ENCODE data around the gene MAP2K4.

MAP2K4 gene

DNA sequence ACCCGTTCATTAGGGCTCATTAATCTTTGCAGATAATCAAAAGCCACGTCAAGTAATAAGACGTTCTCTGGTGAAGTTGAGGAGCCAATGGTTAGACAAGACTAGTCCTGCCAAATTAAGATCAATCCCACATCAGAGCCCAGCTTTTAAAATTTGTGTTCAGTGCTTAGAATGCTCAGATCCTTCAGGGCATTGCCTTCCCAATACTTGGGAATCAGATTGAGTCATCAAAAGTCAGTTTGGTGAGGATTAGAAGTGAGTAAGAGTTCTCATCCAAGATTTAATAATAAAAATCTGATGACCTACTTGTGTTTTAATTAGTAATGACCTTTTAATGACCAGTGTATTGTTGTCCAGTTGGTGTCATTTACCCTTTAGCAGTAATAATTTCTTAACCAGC, 19.8 kb downstream of the MAP2K4 start:
- no peak for DNase-seq (ENCODE audit: low read depth)

GRCh38 chr17:12041312-12041711, 20.6 kb downstream of the MAP2K4 start:
- no peak for DNase-seq (ENCODE audit: low read depth)

DNA sequence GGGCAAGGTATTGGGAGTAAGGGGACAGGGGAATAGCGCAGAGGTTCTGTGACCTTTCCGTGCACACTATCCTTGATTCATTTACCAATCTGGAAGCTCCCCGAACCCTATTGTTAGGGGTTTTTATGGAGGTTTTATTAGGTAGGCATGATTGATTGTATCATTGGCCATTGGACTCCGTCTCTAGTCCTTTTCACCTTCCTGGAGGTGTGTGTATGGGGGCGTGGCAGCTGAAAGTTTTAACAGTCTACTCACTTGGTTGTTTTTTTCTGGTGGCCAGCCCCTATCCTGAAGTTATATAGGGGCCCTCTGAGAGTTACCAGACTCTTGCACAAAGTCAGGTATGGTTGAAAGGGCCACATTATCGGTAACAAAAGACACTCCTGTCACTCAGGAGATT, 23.0 kb downstream of the MAP2K4 start:
- DNase-seq (ENCODE audit: low read depth), result no peak

DNA sequence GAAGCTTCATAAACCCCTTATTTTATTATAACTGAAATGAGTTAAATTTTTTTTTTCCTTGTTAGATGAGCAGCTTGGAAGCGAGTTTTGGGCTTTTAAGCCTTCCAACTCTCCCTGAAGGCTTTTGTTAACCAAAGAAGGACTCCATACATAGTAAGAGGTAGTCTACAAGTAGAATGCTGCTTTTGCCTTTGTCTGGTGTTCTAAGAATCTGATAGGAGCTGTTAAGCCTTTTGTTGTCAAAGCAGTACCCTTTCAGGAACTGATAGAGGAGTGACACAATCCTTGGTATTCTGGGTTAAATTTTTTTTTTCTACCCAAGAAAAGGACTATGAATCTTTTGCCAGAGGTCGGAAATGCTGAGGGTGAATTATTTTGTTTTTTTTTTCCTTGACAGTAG, 26.1 kb downstream of the MAP2K4 start:
- no peak for DNase-seq (ENCODE audit: low read depth)

- DNase-seq (ENCODE audit: low read depth), result no peak
These were observed 27.2 kb downstream of the MAP2K4 start for GRCh38 chr17:12047681-12048376.

- no peak for DNase-seq (ENCODE audit: low read depth)
These were observed 28.3 kb downstream of the MAP2K4 start for GRCh38 chr17:12048843-12049473.

DNA sequence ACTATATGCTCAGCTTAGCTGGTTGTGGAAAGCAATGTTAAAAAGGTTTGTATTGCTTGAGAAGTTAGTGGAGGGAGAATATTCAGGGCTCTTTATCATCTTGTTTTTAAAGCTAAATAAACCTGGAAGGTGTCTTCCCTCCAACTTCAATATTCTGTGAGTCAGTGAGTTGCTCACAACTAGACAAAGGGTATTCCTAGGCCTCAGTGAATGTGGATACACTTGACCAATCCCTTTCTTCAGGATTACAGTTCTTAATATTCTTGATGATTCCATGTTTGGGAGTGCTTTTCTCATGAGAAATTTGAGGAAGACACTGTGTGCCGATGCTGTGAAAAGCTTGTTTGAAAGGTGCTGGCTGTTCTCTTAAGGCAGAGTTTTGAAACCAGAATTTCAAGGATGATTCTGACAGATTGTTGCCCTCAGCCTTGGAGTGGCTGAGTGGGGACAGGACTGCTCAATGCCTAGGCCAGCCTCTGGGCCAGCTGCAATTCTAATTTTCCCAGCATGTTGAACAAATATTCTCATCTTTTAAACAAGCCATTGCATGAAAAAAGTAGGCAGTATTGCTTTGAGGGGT, 30.1 kb downstream of the MAP2K4 start:
- no peak for DNase-seq (ENCODE audit: low read depth)

DNA sequence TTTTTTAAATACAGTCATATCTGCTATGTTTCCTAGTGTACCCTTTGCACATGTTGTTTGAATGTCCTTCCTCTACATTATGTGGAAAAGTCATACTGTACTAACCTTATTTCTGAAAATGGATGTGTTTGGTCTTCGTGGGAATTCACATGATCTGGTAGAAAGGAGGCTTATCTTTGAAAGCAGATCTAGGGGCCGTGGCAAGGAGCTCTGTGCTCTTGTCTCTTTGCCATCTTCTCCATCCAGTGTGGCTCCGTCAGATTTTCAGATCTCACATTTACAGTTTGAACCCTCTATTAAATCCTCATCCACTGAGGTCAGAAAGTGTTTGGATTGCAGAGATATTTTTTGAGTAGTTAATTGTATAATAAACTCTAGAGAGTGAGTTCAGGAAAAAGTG, 32.9 kb downstream of the MAP2K4 start:
- no peak for DNase-seq (ENCODE audit: low read depth)

- no peak for DNase-seq (ENCODE audit: low read depth)
These were observed 35.2 kb downstream of the MAP2K4 start for GRCh38 chr17:12055889-12056288.

DNA sequence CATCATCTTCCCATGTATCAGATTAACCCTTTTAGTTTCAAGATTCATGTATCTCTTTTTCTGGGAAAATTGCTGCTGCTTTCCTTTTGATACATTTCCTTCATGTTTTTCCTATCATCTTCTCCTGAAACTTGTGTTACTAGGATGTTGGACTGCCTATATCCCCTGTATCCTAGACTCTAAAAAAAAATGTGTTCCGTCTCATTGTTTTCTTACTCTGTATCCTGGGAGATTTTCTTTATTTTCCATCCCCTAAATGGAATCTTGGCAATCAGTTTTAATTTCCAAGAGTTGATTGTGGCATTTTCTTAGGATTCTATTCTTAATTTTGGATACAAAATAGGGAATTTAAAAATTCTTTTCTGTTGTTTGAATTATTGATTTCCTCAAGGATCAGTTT, 36.8 kb downstream of the MAP2K4 start:
- DNase-seq (ENCODE audit: low read depth), result no peak

DNA sequence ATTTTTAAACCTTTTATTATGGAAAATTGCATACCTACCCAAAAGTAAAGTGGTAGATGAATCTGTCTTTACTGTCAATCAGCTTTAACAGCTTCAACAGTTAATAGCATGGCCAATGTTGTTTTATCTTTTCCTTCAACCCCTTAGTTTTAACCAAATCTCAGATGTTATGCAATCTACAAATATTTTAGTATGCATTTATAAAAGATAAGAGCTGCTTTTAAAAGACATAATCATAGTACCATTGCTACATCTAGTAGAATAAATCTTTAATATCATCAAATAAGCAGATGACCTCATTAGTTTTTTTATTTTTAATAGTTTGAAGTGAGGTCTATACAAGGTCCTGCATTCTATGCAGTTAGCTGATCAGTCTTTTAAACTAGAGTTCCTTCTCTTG, 37.9 kb downstream of the MAP2K4 start:
- no peak for DNase-seq (ENCODE audit: low read depth)

DNA sequence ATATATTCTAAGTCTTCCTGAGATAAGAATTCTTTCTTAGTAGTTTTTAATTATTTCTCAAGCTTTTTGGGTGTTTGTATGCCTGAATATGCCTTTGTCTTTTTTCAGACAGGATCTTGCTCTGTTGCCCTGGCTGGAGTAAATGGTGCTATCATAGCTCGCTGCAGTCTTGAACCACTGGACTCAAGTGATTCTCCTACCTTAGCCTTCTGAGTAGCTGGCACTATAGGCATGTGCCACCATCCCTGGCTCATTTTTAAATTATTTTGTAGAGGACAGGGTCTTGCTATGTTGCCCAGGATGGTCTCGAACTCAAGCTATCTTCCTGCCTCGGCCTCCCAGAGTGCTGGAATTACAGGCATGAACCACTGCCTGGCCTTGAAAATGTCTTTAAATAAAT, 41.6 kb downstream of the MAP2K4 start:
- DNase-seq (ENCODE audit: low read depth), result no peak

DNA sequence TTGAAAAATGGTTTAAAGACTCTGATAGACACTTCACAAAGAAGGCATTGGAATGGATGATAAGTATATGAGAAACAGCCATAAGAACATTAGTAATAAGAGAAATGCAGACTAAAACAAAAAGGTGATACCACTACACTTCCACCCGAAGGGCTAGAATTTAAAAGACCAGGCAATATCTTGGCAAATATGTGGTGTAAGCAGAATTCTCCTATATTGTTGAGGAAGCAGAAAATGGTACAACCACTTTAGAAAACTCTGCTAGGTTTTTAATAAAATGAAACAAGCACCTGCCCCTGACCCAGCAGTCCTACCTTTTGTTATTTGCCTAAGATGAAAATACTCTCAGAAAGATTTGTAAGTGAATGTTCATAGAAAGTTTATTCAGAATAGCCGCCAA, 43.7 kb downstream of the MAP2K4 start:
- DNase-seq (ENCODE audit: low read depth), result no peak

DNA sequence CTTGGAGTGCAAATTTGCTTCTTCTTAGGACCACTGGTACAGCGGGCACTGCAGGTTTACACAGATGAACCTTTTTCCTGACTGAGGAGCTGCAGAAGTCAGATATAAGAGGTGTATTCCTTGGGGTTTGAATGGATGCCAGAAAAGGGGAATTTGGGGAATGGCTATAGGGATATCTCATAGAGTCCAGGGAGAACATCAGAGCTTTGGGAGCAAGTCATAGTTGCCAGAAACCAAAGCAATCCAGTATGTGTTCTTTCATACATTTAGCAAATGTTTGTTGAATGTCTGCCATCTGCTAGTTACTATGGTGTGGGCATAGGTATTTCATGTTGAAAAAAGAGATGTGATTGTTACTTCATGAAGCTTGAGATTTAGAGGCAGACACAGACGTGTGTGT, 46.8 kb downstream of the MAP2K4 start:
- DNase-seq (ENCODE audit: low read depth), result no peak

GRCh38 chr17:12068946-12069345, 48.3 kb downstream of the MAP2K4 start:
- no peak for DNase-seq (ENCODE audit: low read depth)

DNA sequence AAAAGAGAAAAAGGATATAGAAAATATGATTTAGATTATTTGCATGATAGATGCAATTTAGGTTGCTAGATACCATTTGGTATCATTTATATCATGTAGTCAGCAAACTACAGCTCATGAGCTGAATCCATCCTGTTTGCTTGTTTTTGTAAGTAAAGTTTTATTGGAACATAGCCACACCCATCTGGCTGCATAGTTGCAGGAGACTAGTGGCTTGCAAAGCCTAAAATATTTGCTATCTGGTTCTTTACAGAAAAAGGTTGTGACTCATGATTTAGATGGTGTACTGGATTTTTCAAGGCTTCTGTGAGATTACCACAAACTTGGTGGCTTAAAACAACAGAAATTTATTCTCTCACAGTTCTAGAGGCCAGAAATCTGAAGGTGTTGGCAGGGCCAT, 49.9 kb downstream of the MAP2K4 start:
- no peak for DNase-seq (ENCODE audit: low read depth)

- no peak for DNase-seq (ENCODE audit: low read depth)
These were observed 53.7 kb downstream of the MAP2K4 start for GRCh38 chr17:12074346-12074745.

DNA sequence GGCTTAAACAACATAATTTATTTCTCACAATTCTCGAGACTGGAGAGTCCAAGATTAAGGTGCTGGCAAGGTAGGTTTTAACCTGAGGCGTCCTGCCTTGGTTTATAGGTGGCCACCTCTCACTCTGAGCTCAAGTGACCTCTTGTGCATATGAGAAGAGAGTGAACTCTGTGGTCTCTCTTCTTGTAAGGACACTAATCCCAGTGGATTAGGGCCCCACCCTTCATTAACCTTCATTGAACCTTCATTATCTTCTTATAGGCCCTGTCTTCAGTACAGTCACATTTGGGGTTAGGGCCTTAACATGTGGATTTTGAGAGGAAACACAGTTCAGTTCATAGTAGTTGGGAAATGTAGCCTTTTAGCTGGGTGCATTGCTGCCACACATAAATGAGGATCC, 57.1 kb downstream of the MAP2K4 start:
- DNase-seq (ENCODE audit: low read depth), result no peak

DNA sequence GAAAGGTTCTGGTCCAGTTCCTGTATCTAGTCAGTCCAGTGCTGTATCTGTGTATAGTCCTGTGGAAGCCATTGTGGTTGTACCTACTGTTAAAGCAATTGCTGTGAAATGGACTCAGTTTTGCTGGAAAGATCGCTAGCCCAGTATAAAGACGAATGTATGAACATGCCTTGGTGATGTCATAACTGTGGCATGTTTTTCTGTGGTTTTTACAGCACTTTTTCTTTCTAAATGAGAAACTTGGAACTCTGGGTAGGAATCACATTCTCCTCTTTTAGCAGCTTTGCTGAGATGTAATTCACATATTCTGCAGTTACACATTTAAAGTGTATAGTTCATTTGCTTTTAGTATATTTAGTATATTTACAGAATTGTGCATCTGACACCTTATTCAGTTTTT, 58.1 kb downstream of the MAP2K4 start:
- DNase-seq (ENCODE audit: low read depth), result no peak

GRCh38 chr17:12081720-12082119, 61.0 kb downstream of the MAP2K4 start:
- DNase-seq (ENCODE audit: low read depth), result no peak

- DNase-seq (ENCODE audit: low read depth), result no peak
These were observed 64.6 kb downstream of the MAP2K4 start for GRCh38 chr17:12085076-12085949.

GRCh38 chr17:12088035-12088434, 67.4 kb downstream of the MAP2K4 start:
- no peak for DNase-seq (ENCODE audit: low read depth)

Data from stimulated activated CD8-positive, alpha-beta memory T cell treated with anti-CD3 and anti-CD28 coated beads, Interleukin-15, amount 100 ng/mL, for 1 hour (primary cell).